ENCODE measurements around the gene TOM1. TPM values are rescaled to one million over a fixed set of nuclear protein-coding genes. Genes with fewer than 3 reads are reported as not detected.

TOM1 gene
- total RNA-seq, 1 experiment from 2014 or later = 22.3 TPM

GRCh38 chr22:35264986-35265385 lies 34.7 kb upstream of the TOM1 start:
- H3K4ac ChIP-seq (ENCODE audit: low read depth, low read length) = no peak overlapping the region
- H3K9ac ChIP-seq (ENCODE audit: extremely low read depth, insufficient read length, low read length) = no peak overlapping the region
- no peaks in the 10 kb centered on the region for H4K20me1 ChIP-seq (ENCODE audit: control insufficient read depth, insufficient read depth, insufficient read length)
- no peak overlapping the region for H3T11ph ChIP-seq (ENCODE audit: low read length)
- no peak overlapping the region for H4K5ac ChIP-seq (ENCODE audit: insufficient read length, low read depth, low read length)
- no peaks in the 10 kb centered on the region for H3K4me1 ChIP-seq (ENCODE audit: insufficient read depth, low read length)
- H3K14ac ChIP-seq (ENCODE audit: insufficient read depth, low read length) = no peak overlapping the region
- no peak overlapping the region for H4K8ac ChIP-seq (replicated peaks; ENCODE audit: insufficient read length, low read depth, low read length)
- H2BK12ac ChIP-seq (ENCODE audit: insufficient read length, low read depth, low read length) = no peak overlapping the region
- no peak overlapping the region for H3K18ac ChIP-seq (ENCODE audit: insufficient read length, low read depth, low read length)
- H2BK120ac ChIP-seq (ENCODE audit: low read depth, low read length, poor library complexity, severe bottlenecking) = no peak overlapping the region
- no peak overlapping the region for H2BK5ac ChIP-seq (ENCODE audit: insufficient read length, low read length)
- H3K27me3 ChIP-seq (ENCODE audit: insufficient read depth, low read length) = no peaks in the 10 kb centered on the region
- no peak overlapping the region for H4K91ac ChIP-seq (ENCODE audit: insufficient read length, low read depth, low read length)
- H3K9me3 ChIP-seq (ENCODE audit: control insufficient read depth, low read depth, low read length) = no peaks in the 10 kb centered on the region
- no peak for DNase-seq
- TF ChIP-seq, protein P1, sequence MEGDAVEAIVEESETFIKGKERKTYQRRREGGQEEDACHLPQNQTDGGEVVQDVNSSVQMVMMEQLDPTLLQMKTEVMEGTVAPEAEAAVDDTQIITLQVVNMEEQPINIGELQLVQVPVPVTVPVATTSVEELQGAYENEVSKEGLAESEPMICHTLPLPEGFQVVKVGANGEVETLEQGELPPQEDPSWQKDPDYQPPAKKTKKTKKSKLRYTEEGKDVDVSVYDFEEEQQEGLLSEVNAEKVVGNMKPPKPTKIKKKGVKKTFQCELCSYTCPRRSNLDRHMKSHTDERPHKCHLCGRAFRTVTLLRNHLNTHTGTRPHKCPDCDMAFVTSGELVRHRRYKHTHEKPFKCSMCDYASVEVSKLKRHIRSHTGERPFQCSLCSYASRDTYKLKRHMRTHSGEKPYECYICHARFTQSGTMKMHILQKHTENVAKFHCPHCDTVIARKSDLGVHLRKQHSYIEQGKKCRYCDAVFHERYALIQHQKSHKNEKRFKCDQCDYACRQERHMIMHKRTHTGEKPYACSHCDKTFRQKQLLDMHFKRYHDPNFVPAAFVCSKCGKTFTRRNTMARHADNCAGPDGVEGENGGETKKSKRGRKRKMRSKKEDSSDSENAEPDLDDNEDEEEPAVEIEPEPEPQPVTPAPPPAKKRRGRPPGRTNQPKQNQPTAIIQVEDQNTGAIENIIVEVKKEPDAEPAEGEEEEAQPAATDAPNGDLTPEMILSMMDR (conservative IDR thresholded peaks at IDR 0.05) = no peak
- no peak overlapping the region for H2BK20ac ChIP-seq (ENCODE audit: low read depth, low read length, poor library complexity, severe bottlenecking)
- H3K27me3 Mint-ChIP-seq (ENCODE audit: low read depth) = no peaks in the 10 kb centered on the region
- H3K4me3 Mint-ChIP-seq = no peak overlapping the region
- no peaks in the 10 kb centered on the region; a peak in 1 of 4 replicates for H3K4me1 Mint-ChIP-seq
- H3K4me2 ChIP-seq (ENCODE audit: insufficient read depth, insufficient read length, low read length) = no peak overlapping the region
- no peak overlapping the region for H2AFZ ChIP-seq (ENCODE audit: low read length)
- no CpG with 5 or more reads among the region's 7 CpGs for WGBS (ENCODE audit: extremely low coverage, insufficient read length, low lambda C conversion rate)
- H3K23ac ChIP-seq (ENCODE audit: insufficient read length, low read depth, low read length) = no peak overlapping the region
- peaks cover 4% of the 10 kb centered on the region for H3K79me1 ChIP-seq (ENCODE audit: insufficient read depth, low read depth, low read length, poor library complexity, severe bottlenecking)
- no peak overlapping the region for H3K27ac Mint-ChIP-seq
- no peak overlapping the region for H3K27ac ChIP-seq (ENCODE audit: insufficient read length, low read depth, low read length)
- no peak overlapping the region for H3K56ac ChIP-seq (ENCODE audit: insufficient read length, low read depth, low read length)
- H3K79me2 ChIP-seq (ENCODE audit: insufficient read depth, low read length) = no peaks in the 10 kb centered on the region
- no peak overlapping the region for H2AK5ac ChIP-seq (ENCODE audit: insufficient read length, low read length)
- H3K9me3 Mint-ChIP-seq = peaks cover 0 to 1% of the 10 kb centered on the region in 2 experiments; a peak in 1 of 5 replicates
- H3K36me3 Mint-ChIP-seq (ENCODE audit: insufficient read depth in 1 of 3, low read depth in 3 of 3) = peaks cover 62 to 86% (median 84%) of the 10 kb centered on the region in 3 experiments
- H3K23me2 ChIP-seq (ENCODE audit: insufficient read length, low read depth, low read length, poor library complexity, severe bottlenecking) = no peaks in the 10 kb centered on the region
- no peak overlapping the region for H2BK15ac ChIP-seq (ENCODE audit: low read depth, low read length)
